HG03025 (cell line): ENCODE measurements around the gene KHDC4.
A peak's percentile ranks its signal among the peaks of the same experiment; 100 is the strongest.

ENCODE experiments used
- ATAC-seq: cut with Tn5 transposase; IDR thresholded peaks from one replicate; pipeline ENCODE4 v1.9.1; 2021; ENCODE audit warnings: mild to moderate bottlenecking, moderate library complexity; ENCODE audit not compliant: unreplicated experiment, low FRiP score

The KHDC4 gene

DNA sequence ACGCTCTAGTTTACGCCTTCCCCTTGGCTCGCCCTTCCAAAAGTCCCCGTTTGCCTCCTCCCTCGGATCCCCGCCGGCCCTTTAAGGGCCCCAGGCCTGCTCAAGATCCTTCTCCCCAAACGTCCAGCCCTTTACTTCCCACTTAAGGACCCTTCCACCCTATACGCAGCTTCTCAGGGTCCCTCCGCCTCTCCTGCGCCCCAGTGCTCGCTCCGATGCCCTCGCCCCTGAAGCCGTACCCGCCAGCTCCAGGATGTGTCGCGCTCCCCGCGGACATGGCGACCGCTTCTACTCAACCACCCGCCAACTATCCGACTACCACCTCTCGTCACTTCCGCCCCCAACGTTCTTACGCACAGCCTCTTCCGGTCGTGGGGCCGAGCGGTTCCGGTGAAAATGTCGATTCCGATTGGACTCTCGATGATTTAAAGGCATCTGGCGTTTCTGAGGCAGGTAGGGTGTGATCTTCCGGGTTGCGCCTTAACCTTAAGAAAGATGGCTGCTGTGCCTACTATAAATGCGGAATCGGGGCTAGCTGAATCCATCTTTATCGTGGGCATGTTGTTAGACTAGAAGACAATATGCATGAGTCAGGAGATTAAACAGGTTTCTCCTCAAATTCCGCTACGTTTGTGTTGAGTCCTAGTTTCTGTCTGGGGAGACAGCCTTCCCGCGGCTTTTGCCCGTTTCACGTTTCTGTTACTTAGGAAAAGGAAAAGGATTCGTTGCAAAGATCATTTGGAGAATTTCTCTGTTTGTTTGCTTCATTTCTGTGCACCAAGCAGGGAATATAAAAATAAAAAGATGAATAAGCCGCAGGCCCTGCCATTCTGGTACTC, at the start of gene KHDC4:
TSS of gene KHDC4 (minus strand) at position 317 of the 839 bp plus-strand sequence. CDS start at position 277, 40 bp downstream.
- ATAC-seq = peak; percentile 85

DNA sequence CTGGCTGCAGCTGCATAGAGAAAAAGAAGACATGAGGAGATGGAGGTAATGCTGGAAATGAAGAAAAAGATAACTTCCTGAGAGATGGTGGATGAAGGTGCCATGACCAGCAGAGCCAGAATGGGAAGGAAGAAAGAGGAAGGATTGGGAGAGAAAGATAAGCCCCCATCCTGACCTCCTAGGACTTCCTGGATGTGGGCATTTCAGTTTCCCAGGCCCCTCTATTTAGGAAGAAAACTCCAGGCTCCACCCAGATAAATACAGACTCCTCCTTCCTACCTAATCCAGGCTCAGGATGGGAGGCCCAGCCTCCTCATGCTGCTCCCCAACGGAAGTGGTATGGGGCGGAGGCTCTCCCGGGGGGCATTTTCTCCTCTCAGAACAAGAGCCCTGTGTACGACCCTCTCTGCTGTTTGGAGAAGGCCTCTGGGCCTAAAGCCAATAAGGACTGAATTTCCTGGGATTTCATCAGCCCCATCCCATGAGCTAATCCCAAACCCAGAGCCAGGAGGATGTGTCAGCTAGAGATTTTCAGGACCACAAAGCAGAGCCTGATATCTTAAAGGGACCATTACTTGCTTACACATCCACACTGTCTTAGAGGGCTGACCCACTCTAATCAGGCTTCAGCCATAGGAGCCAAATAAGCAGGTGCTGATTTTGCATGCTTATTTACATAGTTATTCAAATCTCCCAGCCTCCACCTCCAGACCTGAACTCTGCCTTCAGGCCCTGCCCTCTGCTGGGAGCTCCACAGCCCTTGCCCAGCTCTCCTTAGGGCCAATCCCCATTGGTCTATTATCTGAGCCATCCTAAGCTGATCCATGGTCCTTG, 49.2 kb upstream of the KHDC4 start:
- ATAC-seq = no peak

DNA sequence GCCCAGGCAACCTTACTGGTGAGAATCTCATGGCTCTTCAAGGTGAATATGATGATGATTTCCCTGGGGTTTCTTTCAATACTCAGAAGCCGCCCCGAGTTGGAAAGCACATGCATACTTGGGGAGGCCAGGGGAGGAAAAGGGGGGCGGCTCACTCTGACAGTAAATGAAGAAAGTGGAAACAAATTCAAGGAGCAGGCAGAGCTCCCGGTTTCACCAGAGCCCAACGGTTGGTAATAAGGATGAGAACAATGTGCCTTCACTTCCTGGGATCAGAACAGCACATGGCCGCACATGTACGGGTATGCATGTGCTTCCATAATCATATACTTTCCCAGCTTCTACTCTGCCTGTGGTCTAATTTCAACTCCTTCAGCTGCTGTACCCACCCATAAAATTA, 47.9 kb upstream of the KHDC4 start:
- ATAC-seq = no peak

DNA sequence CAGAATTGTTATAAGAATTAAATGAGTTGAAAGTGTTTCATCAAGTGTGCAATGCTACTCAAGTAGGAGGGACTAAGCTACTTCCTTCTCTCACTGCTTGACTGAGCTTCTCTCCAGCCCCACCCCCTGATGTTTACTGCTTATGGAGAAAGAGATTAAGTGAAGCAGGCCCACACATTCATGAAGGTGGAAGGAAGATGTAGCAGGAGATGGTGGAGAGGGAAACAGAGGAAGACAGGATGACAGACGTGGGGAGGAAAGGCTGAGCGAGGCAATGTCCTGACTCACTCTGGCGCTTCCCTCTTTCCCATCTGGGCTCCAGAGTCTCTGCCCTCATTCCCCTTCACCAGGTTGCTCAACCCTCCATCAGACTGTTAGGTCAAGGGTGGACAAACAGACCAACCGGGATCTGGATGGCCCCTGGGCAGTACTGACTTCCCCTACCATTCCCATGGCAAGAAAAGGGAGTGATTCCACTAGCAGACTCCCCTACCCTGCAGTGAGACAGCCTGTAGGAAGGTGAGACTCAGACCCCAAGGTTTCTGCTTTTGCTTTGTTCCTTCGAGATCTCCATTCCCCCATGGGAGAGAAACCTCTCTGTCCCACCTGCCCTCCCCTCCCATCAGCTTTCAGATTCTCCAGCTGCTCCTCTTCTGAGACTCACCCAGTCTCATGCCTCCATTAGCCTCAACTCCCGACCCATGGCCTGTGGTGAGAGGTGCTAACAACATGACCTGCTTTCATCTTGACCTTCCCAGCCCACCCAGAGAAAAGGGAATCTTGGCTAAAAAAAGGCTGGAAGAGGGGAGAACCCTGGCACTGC, 47.3 kb upstream of the KHDC4 start:
- ATAC-seq = no peak

DNA sequence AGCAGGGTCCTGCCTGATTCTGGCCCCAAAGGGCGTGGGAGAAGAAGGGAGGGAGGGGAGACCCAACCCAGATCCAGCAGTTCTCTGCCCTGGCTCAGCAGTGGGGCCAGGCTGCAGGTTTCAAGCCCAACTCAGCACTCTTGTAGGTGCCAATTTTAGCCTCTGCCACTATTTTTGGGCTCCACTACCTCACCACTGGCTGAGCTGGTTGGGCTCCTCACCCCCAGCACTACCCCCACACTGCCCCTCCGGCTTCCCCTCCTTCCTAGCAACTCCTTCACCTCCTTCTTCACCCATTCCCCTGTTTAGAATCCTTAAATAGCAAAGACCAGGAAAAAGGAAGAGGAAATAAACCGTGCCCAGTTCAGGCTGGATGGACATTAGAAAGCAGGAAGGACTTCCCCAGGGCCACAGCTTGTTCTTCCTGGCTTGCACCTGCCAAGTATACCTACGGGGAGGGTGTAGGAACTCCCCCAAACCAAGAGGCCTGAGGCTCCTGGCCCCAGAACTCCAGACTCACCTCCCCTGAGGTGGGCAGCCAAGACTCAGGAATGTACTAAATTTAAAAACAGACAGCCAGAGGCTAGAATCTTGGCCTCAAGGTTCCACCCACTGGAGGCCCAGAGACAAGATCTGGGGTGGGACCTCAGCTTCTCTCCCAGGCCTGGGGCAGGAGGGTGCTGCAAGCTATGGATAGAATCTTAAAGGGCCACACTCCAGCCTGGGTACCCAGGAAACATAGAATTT, 45.6 kb upstream of the KHDC4 start:
- no peak for ATAC-seq

DNA sequence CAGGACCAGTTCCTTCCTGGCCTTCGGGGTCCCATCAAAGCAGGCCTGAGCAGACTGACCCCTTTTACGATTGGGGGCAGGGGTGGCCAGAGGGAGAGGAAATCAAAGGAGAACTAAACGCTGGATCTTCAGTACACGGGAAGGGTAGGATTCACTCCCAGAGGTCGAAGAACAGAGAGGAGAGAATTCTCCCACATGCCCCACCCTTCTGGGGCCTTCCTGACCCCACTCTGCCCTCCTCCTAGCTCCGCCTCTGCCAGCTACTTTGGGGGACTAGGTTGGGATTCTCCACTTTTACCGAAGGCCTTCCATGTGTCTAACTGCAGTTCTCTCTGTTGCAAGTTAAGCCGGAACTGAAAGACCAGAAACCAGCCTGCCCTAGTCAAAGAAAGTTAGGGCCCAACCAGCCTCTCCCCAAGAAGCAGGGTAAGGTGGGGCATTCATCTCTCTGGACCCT, 44.8 kb upstream of the KHDC4 start:
- peak; percentile 1 for ATAC-seq

DNA sequence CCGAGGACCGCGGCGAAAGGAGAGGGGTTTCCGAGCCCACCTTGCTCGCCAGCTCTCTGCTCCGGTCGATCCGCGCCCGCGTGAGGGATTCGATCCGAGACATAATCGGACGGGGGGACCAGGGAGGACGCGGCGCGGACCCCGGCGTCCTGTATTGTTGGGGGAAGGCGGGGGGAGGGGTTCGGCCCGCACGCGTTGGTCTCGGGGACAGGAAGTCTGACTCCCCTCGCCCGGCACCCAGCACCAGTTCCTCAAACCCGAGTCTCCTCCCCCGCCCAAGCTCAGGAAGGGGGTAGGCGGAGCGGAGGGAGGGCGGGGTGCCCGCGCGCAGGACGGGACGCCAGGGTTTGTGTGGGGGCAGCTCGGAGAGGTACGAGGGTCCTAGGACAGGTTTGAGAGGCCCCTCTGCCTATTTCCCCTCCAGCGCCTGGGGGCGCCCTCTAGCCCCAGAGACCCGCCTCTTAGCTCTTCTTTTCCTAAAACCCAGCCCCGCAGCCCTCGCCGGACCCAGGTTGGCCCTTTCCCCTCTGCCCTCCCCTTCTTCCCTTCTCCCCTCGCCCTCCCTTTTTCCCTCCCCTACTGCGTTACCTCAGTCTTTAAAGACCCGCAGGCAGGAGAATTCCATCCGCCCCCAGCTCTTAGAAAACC, 44.2 kb upstream of the KHDC4 start, which contains the start of gene ARHGEF2:
TSS of gene ARHGEF2 (minus strand) at position 223 of the 648 bp plus-strand sequence. CDS start at position 103, 120 bp downstream.
- ATAC-seq = peak; percentile 37

DNA sequence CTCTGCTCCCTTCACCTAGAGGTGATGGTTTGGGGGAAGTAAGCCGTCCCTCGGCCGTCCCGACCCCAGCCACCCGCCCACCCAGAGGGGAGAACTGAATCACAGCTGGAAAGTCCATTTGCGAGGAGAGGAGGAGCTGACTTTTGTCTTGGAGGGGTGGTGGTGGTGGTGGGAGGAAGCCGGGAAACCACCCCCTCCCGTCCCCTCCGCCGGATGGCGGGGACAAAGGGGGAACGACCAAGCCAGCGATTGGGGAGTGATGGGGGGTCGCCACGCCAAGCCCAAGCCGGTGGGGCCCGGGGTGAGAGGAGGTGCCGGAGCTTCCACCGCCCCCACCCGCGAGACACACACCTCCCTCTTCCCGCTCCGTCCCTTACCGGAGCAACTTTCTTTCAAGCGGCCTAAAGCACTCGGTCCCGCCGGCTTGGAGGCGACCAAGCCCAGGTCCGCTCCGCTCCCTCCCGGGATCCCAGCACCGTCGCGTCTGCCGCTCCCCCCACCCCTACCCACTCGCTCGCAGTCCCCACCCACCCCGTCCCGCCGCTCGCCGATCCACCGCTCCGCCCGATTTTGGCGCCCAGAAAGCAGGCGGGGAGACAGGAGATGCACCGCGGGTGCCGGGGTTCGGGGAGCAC, 43.6 kb upstream of the KHDC4 start:
- ATAC-seq = peak; percentile 12

DNA sequence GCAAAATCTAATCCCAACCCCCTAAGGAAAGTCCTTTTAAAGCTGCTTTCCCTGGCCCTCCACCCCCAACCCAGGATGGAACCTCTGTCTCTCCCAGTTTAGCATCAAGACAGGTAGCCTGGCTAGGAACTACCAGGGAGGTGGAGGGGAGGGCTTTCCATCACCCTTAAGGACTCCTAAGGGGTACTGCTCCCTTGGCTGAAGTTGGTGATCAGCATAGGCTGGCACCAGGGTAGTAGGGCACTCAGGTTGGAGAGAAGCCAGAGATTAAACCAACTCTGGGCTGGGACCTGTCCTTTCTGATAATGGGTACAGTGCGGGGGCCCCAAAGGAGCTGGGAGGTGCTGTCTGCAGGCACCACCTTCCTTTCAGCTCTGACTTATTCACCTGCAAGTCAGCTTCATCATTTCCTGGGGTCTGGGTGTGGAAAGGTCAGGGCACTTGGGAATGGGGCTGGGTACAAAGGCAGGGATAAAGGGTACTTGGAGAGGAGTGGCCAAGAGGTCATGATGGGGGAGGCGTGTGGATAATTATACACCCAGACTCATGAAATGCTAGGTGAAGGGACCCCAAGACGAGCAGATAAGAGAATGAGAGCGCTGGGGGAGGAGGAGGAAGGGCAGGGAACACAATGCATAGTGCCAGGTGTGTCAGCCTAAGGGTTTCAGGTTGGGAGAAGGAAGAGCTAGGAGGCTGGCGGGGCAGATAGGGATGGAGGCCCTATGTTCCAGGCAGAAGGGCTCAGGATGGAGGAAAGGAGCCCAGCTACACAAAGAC, 42.9 kb upstream of the KHDC4 start:
- no peak for ATAC-seq

DNA sequence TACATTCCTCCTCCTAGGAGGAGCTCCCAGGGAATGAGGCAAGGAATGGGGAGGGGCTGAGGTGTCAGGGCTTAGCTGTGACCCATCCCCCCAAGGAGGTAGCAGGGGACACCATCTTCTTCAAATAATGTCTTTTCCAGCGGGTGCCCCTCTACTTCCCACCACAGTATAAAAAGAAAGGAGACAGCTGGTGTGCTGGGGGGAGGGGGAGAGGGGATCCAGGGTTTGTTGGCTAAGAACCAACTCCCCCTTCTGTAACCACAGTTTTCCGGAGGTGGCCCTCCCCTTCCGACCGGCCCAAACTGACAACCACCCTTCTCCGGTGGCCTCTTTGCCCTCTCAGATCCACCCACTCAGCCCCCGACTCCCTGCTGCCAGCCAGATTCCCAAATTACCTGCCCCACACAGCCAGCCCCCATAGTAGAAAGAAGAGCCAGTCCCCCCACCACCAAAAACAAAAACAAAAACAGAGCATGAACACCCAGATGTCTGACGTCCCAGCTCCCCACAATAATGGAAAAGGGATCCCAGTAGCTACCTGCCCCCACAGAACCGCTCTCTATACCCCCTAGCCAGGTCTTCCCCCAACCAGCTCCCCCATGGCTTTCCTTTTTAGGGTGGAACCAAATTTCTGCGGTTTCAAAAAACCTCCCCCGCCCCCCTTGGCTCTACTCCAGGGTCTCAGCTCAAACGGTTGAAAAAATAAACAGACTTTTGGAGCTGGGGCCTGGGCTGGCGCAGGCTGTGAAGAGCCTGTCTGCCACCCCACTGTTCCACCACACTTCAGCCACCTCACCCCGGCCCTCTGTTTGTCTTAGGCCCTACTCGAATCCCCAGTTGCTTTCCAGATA, 42.1 kb upstream of the KHDC4 start:
- no peak for ATAC-seq

DNA sequence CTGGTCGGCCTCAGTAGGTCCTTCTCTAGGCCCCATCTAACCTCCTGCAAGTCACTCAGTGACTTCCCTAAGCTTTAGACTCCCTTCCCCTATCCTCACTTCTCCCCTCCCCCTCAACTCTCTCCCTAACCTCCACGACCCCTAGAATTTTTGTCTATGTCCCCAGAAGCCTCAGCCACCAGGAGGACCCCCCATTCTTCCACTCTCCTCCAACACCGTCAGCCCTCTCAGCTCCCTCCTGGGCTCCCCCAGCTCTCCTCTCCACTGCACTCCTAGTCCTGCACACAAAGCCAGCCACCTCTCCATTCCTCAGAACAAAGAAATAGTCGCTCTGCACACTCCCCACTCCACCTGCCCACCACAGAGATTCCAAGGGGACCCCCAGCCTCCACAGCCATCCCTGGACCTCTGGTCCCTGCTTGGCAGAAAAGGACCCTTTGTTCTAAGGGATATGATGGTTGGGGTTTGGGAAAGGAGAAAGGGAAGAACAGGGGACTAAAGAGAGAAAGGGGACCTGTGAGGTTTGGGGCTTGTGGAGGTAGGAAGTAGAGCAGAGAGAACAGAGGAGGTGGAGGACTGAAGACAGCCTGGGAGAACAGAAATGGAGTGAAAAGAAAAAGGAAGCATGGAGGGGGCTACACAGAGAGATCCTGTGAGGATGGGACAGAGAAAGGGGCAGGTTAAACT, 41.3 kb upstream of the KHDC4 start:
- no peak for ATAC-seq

DNA sequence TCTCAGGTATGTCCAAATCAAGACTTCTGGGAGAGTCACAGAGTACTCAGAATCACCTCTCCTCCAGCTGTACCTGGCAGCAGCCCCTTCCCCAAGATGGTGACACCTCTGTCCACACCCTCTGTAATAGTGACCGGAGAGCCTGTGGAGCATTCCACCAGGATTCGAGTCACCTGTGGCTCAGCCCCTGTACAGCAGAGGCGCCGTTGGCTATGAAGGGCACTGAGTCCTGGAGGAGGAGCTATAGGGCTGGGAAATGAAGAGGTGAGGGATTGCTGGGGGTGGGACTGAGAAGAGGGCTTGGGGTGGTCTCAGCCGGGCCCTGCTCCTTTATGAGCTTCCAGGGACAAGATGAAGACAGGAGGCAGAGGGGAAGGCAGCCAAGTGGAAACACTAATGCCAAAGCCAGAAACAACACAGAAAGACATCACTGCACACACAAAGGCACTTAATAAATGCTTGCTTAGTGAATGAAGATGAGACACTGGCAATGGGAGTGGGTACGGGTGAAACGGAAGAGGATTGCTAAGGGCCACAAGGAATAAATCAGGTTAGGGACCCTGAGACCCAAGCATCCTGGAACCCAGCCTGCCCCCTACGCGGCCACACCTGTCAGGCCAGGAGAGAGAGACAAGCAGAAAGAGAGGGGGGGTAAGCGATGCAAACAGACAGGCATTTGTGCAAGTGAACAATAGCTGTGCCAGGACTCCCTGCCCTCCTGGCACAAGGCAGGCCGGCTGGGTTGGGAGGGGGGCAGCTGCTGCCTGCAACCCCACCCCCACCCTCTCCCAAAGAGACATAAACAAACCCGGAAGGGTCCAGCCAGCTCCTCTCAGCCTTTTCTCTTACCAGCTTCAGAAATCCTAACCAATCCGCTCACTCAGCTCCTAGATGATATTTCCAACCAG, 40.2 kb upstream of the KHDC4 start:
- no peak for ATAC-seq

DNA sequence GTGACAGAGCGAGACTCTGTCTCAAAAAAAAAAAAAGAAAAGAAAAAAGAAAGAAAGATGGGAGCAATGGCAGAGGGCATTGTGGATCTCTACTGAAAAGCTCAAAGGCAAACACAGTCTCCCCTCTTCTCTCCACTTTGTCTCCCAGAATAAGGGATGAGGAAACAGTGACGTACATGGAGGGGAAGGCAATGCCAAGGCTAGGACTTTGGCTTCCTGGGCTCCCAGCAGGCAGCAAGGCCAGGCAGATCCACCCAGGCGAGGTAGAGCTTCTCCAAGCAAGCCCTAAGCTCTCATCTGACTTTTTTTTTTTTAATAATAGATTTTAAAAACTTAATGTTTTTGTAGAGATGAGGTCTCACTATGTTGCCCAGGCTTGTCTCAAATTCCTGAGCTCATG, 39.5 kb upstream of the KHDC4 start:
- ATAC-seq = no peak

DNA sequence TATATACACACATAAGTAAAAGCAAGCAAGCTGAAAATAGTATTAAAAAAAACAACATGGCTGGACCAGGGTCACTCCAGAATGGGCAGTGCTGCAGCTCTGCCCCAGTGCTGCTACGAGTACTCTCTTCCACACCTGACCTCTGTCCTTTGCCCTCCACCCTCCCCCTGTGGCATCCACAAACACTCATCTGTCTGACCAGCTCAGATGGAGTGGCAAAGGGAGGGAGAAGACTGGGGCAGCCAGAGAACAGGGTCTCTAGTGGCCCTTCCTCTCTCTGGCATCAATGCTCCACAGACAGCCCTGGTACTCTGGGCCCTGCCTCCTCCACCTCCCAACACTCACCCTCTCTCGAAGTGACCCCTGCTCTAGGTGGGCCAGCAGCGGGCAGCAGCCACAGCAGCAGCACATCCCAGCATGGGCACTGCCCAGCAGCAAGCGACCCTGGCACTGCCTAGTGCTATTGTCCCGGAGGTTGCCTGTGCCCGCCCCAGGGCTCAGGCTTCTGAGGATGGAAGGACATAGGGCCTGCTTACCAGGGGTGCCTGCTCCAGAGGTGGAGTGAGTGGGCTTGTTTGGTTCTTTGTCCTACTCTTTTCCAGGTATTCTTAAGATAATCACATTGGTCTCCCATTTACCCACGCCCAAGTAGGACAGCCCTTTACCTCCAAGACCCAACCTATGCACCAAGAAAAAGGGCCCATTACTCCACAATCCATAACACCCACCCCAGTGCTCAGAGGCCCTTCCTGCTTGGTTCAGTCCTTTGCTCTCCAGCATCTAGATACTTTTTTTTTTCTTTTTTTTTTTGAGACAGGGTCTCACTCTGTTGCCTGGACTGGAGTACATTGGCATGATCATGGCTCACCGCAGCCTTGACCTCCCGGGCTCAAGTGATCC, 37.9 kb upstream of the KHDC4 start:
- ATAC-seq = no peak
